HL-60 (cell line): ENCODE data around the gene CACNG4.

ENCODE experiments used
- CTCF ChIP-seq: IDR thresholded peaks from one replicate; pipeline ENCODE4 v1.5.1; 2011; ENCODE audit warnings: low read length, control low read depth, inconsistent platforms; ENCODE audit not compliant: insufficient read depth
- GABPA ChIP-seq: IDR thresholded peaks from 2 replicates; pipeline ENCODE4 v1.6.1; 2012; ENCODE audit warnings: low read depth
- POLR2AphosphoS5 ChIP-seq: IDR thresholded peaks from 2 replicates; pipeline ENCODE4 v1.6.1; 2012; ENCODE audit warnings: low read depth
- REST ChIP-seq: IDR thresholded peaks from 2 replicates; pipeline ENCODE4 v1.6.1; 2012; ENCODE audit warnings: low read depth; ENCODE audit not compliant: insufficient replicate concordance

GRCh38 chr17:66966704-66967418 is 2.4 kb downstream of the CACNG4 start:
- TF ChIP-seq GABPA (no peak), POLR2AphosphoS5 (no peak), CTCF (no peak), REST (no peak)
